H1 (cell line): Measurements from ENCODE around the gene U2AF1L4. TPM values are rescaled to one million over a fixed set of nuclear protein-coding genes. Genes with fewer than 3 reads are reported as not detected.

Experiments
- CTCF ChIA-PET: fragments of 300-600 bp; sonication (Branson Sonifier 250); formaldehyde crosslinking; loops from one replicate; lab custom pipeline; 2021; ENCODE audit not compliant: partially characterized antibody; lab: Charles Lee
- POLR2A ChIA-PET: fragments of 300-600 bp; sonication (Branson Sonifier 250); formaldehyde crosslinking; loops from one replicate; lab custom pipeline; 2021; ENCODE audit warnings: inconsistent platforms; ENCODE audit not compliant: partially characterized antibody; lab: Charles Lee
- DNase-seq, 2 experiments: peaks; one replicate each; pipeline versions ENCODE4 v3.0.0 to v3.0.0-alpha.2; 2010 to 2022; ENCODE audit warnings: low spot score in 2 of 2, low read depth in 1 of 2, mixed read lengths in 1 of 2
- FAIRE-seq: peaks from 2 replicates; lab custom pipeline; 2011; peaks lifted over from hg19 to GRCh38; lab: Jason Lieb, UNC
- H2AFZ ChIP-seq: 2 replicates; pipeline ENCODE4 v1.8.1; 2012; ENCODE audit warnings: low read length, inconsistent platforms
- H2AK5ac ChIP-seq: 2 replicates; pipeline ENCODE4 v1.6.1; 2013; ENCODE audit warnings: low read depth, low read length
- H2BK120ac ChIP-seq: replicated peaks from 2 replicates; pipeline ENCODE3; 2013; ENCODE audit warnings: low read depth, low read length, inconsistent platforms
- H2BK12ac ChIP-seq: 2 replicates; pipeline ENCODE4 v1.6.1; 2013; ENCODE audit warnings: low read depth, low read length
- H2BK15ac ChIP-seq: 2 replicates; pipeline ENCODE4 v1.6.1; 2013; ENCODE audit warnings: low read length
- H2BK20ac ChIP-seq: 2 replicates; pipeline ENCODE4 v1.6.1; 2013; ENCODE audit warnings: low read length
- H2BK5ac ChIP-seq: 2 replicates; pipeline ENCODE4 v1.6.1; 2013; ENCODE audit warnings: low read depth, low read length
- H3K14ac ChIP-seq: 2 replicates; pipeline ENCODE4 v1.6.1; 2013; ENCODE audit warnings: inconsistent platforms; ENCODE audit not compliant: insufficient read length
- H3K18ac ChIP-seq: 2 replicates; pipeline ENCODE4 v1.6.1; 2013; ENCODE audit warnings: low read length; ENCODE audit errors: extremely low read depth
- H3K23ac ChIP-seq: 2 replicates; pipeline ENCODE4 v1.6.1; 2013; ENCODE audit warnings: inconsistent platforms; ENCODE audit not compliant: insufficient read length
- H3K23me2 ChIP-seq: 2 replicates; pipeline ENCODE4 v1.6.1; 2013; ENCODE audit warnings: low read depth, low read length
- H3K27ac ChIP-seq: 2 replicates; pipeline ENCODE4 v1.6.1; 2011; ENCODE audit warnings: low read depth, low read length, inconsistent platforms
- H3K27me3 ChIP-seq, 4 experiments: replicated peaks in 1 of 4; 1 replicate in 1 of 4; 2 replicates in 3 of 4; pipeline versions ENCODE4 v1.6.1 to v1.8.1; 2011 to 2013; ENCODE audit warnings: low read length in 3 of 4, mild to moderate bottlenecking in 3 of 4, inconsistent platforms in 2 of 4, mixed read lengths in 2 of 4, moderate library complexity in 1 of 4; ENCODE audit not compliant: control insufficient read depth in 3 of 4, insufficient read depth in 3 of 4; ENCODE audit errors: extremely low read depth in 1 of 4
- H3K36me3 ChIP-seq, 4 experiments: 2 replicates each; pipeline versions ENCODE4 v1.6.1 to v1.8.1; 2011 to 2013; ENCODE audit warnings: mild to moderate bottlenecking in 4 of 4, low read length in 3 of 4, moderate library complexity in 2 of 4, control low read depth in 1 of 4, inconsistent platforms in 1 of 4; ENCODE audit not compliant: insufficient read depth in 4 of 4, control insufficient read depth in 2 of 4
- H3K4ac ChIP-seq: replicated peaks from 2 replicates; pipeline ENCODE3; 2013; ENCODE audit warnings: low read length, low read depth, mixed read lengths, inconsistent platforms; ENCODE audit not compliant: insufficient read length
- H3K4me1 ChIP-seq, 4 experiments: replicated peaks in 1 of 4; 1 replicate in 1 of 4; 2 replicates in 3 of 4; pipeline versions ENCODE4 v1.6.1 to v1.8.1; 2011 to 2013; ENCODE audit warnings: low read length in 3 of 4, inconsistent platforms in 2 of 4, mixed read lengths in 1 of 4; ENCODE audit not compliant: insufficient read depth in 4 of 4, control insufficient read depth in 3 of 4
- H3K4me2 ChIP-seq, 2 experiments: 2 replicates each; pipeline versions ENCODE4 v1.6.1 to v1.8.1; 2011 to 2013; ENCODE audit warnings: low read depth in 2 of 2, low read length in 2 of 2, control low read depth in 1 of 2, inconsistent platforms in 1 of 2, mild to moderate bottlenecking in 1 of 2; ENCODE audit not compliant: insufficient read depth in 1 of 2
- H3K4me3 ChIP-seq, 4 experiments: fragments of 200-600, 300-600 bp in 1 of 4; sonication (generic), shearing (Covaris generic), sonication (Bioruptor Twin) in 1 of 4; 2 replicates each; pipeline versions ENCODE4 v1.5.1 to v1.8.1; 2011 to 2016; ENCODE audit warnings: low read length in 4 of 4, low read depth in 3 of 4, control low read depth in 2 of 4, inconsistent platforms in 2 of 4, mild to moderate bottlenecking in 2 of 4, mixed read lengths in 1 of 4, moderate library complexity in 1 of 4; ENCODE audit not compliant: insufficient read depth in 2 of 4; ENCODE audit errors: extremely low read depth in 1 of 4
- H3K56ac ChIP-seq: replicated peaks from 2 replicates; pipeline ENCODE3; 2013; ENCODE audit warnings: low read depth, mild to moderate bottlenecking, mixed read lengths, low read length, inconsistent platforms; ENCODE audit not compliant: insufficient read length
- H3K79me1 ChIP-seq: 2 replicates; pipeline ENCODE4 v1.6.1; 2013; ENCODE audit warnings: low read depth, low read length, control low read depth
- H3K79me2 ChIP-seq, 2 experiments: 2 replicates each; pipeline versions ENCODE4 v1.6.1 to v1.8.1; 2012 to 2013; ENCODE audit warnings: low read length in 2 of 2, mild to moderate bottlenecking in 2 of 2, inconsistent platforms in 1 of 2; ENCODE audit not compliant: insufficient read depth in 2 of 2, control insufficient read depth in 1 of 2
- H3K9ac ChIP-seq, 4 experiments: replicated peaks in 1 of 4; 1 replicate in 1 of 4; 2 replicates in 3 of 4; pipeline versions ENCODE4 v1.6.1 to v1.8.1; 2011 to 2013; ENCODE audit warnings: low read depth in 3 of 4, low read length in 3 of 4, control low read depth in 2 of 4, mild to moderate bottlenecking in 2 of 4, moderate library complexity in 2 of 4, inconsistent platforms in 1 of 4; ENCODE audit errors: extremely low read depth in 1 of 4
- H3K9me3 ChIP-seq, 2 experiments: 2 replicates each; pipeline versions ENCODE4 v1.6.1 to v1.8.1; 2012 to 2013; ENCODE audit warnings: mild to moderate bottlenecking in 2 of 2, moderate library complexity in 2 of 2, control low read depth in 1 of 2, inconsistent platforms in 1 of 2, low read depth in 1 of 2, low read length in 1 of 2, mixed read lengths in 1 of 2; ENCODE audit not compliant: insufficient read depth in 2 of 2
- H4K20me1 ChIP-seq, 2 experiments: replicated peaks in 1 of 2; 2 replicates each; pipeline versions ENCODE3 to v1.8.1; 2011 to 2013; ENCODE audit warnings: inconsistent platforms in 2 of 2, low read length in 2 of 2, mild to moderate bottlenecking in 1 of 2; ENCODE audit not compliant: insufficient read depth in 2 of 2, control insufficient read depth in 1 of 2
- H4K5ac ChIP-seq: 2 replicates; pipeline ENCODE4 v1.6.1; 2013; ENCODE audit warnings: low read length, low read depth, mixed read lengths, inconsistent platforms; ENCODE audit not compliant: insufficient read length
- H4K8ac ChIP-seq: 2 replicates; pipeline ENCODE4 v1.8.0; 2013; ENCODE audit warnings: mild to moderate bottlenecking, moderate library complexity, low read length, inconsistent platforms; ENCODE audit not compliant: insufficient read depth; ENCODE audit errors: extremely low read depth
- H4K91ac ChIP-seq: replicated peaks from 2 replicates; pipeline ENCODE3; 2013; ENCODE audit warnings: low read length, mixed read lengths, inconsistent platforms; ENCODE audit not compliant: insufficient read length
- ASH2L ChIP-seq: fragments of 200-600, 300-600 bp; sonication (generic); IDR thresholded peaks from one replicate; pipeline ENCODE4 v1.7.1; 2017; ENCODE audit warnings: low read length
- CBX5 ChIP-seq: fragments of 300-800, 300-1000 bp; sonication (generic); IDR thresholded peaks from 2 replicates; pipeline ENCODE4 v1.7.1; 2016; ENCODE audit warnings: antibody characterized with exemption, low read length, low read depth
- CHD1 ChIP-seq: IDR thresholded peaks from 2 replicates; pipeline ENCODE4 v1.6.1; 2012; ENCODE audit warnings: low read depth, low read length, improper control_type of control experiment
- EGR1 ChIP-seq: IDR thresholded peaks from 2 replicates; pipeline ENCODE4 v1.6.1; 2011; ENCODE audit warnings: low read depth, low read length, borderline replicate concordance
- HDAC2 ChIP-seq, 2 experiments: fragments of 300-600 bp in 1 of 2; sonication (generic) in 1 of 2; IDR thresholded peaks; 2 replicates each; pipeline ENCODE4 v1.6.1; 2011 to 2012; ENCODE audit warnings: low read depth in 2 of 2, low read length in 2 of 2, mild to moderate bottlenecking in 2 of 2, moderate library complexity in 2 of 2, borderline replicate concordance in 1 of 2, inconsistent platforms in 1 of 2
- KDM4A ChIP-seq: IDR thresholded peaks from one replicate; pipeline ENCODE4 v1.7.1; 2012; ENCODE audit warnings: low read depth, mild to moderate bottlenecking, moderate library complexity, low read length, inconsistent platforms; ENCODE audit not compliant: severe bottlenecking
- NANOG ChIP-seq: IDR thresholded peaks from 2 replicates; pipeline ENCODE4 v1.6.1; 2011; ENCODE audit warnings: low read length, low read depth, mild to moderate bottlenecking, inconsistent platforms; ENCODE audit not compliant: insufficient read depth, poor library complexity, severe bottlenecking
- PHF8 ChIP-seq: fragments of 200-600 bp; sonication (generic); conservative IDR thresholded peaks from 2 replicates; pipeline ENCODE4 v1.7.1; 2012; ENCODE audit warnings: low read depth, mild to moderate bottlenecking, inconsistent platforms, low read length, moderate library complexity
- POLR2AphosphoS5 ChIP-seq: IDR thresholded peaks from 2 replicates; pipeline ENCODE4 v1.6.1; 2011; ENCODE audit warnings: low read depth, low read length
- RBBP5 ChIP-seq: IDR thresholded peaks from 2 replicates; pipeline ENCODE4 v1.7.1; 2012; ENCODE audit warnings: low read depth, mild to moderate bottlenecking, inconsistent platforms, low read length, moderate library complexity, borderline replicate concordance
- SIX5 ChIP-seq: IDR thresholded peaks from 2 replicates; pipeline ENCODE4 v1.6.1; 2011; ENCODE audit warnings: mild to moderate bottlenecking, low read depth, low read length
- SP1 ChIP-seq: IDR thresholded peaks from 2 replicates; pipeline ENCODE4 v1.6.1; 2011; ENCODE audit warnings: low read depth, low read length
- TEAD4 ChIP-seq: IDR thresholded peaks from 2 replicates; pipeline ENCODE4 v1.6.1; 2012; ENCODE audit warnings: low read depth, low read length, inconsistent platforms, mixed read lengths
- WGBS, 2 experiments: shearing (Covaris generic) in 1 of 2; methylation state at CpG; one replicate each; pipeline versions ENCODE4 v1.1.6 to v1.1.7; 2013 to 2015; ENCODE audit warnings: low lambda C conversion rate in 2 of 2, mixed read lengths in 2 of 2, inconsistent platforms in 1 of 2, low coverage in 1 of 2, missing lambda C conversion rate in 1 of 2; ENCODE audit not compliant: insufficient replicate concordance in 2 of 2, insufficient coverage in 1 of 2, insufficient read length in 1 of 2; ENCODE audit errors: extremely low coverage in 1 of 2, missing lambda C conversion rate in 1 of 2; 5-methylcytosine and 5-hydroxymethylcytosine counted together
- polyA plus RNA-seq, 7 experiments: library from polyadenylated mRNA; depleted of rRNA in 3 of 7; stranded (reverse) in 5 of 7; unstranded in 2 of 7; fragments of >200 nt in 5 of 7; fragments of 200-250 nt in 2 of 7; gene quantifications; 1 replicate in 5 of 7; 2 replicates in 1 of 7; 4 replicates in 1 of 7; pipeline versions ENCODE4 v1.2.1 to v1.2.3, GENCODE V29; 2011 to 2013; ENCODE audit warnings: missing spikeins in 2 of 7, mixed read lengths in 2 of 7
- total RNA-seq: library from RNA; stranded (reverse); fragmentation: NEBNext Ultra II Directional; extraction: Animal tissue kit (Norgen Biotek cat#: 25700); gene quantifications from 2 replicates; pipeline ENCODE4 v1.2.1, GENCODE V29; 2021

U2AF1L4 gene
- total and polyA plus RNA-seq, 2 of the 8 experiments (the other 6 are each of a cell fraction or from before 2014, with no cell fraction given) = 15.1 to 32.7 TPM

GRCh38 chr19:35793381-35794165 is 48.4 kb upstream of the U2AF1L4 start:
- Histone ChIP-seq H3K79me1 (no peaks in the 10 kb centered on the region), H3K4me2 (no peak overlapping the region), H3K4ac (no peak overlapping the region), H3K4me3 (no peak overlapping the region), H3K23me2 (peaks cover 11% of the 10 kb centered on the region; the same call in 1 of the 2 replicates), H3K9me3 (no peaks in the 10 kb centered on the region), H4K5ac (no peak overlapping the region), H3K14ac (no peak overlapping the region), H4K91ac (no peak overlapping the region), H2AK5ac (no peak overlapping the region), H3K4me1 (peaks cover 0 to 16% (median 5%) of the 10 kb centered on the region in 4 experiments; a peak in 5 of 7 replicates), H3K9ac (no peak overlapping the region), H3K23ac (no peak overlapping the region), H3K56ac (no peak overlapping the region), H3K79me2 (no peaks in the 10 kb centered on the region), H4K8ac (no peak overlapping the region), H2AFZ (no peak overlapping the region), H2BK5ac (no peak overlapping the region), H4K20me1 (peaks cover 2 to 3% of the 10 kb centered on the region in 2 experiments), H2BK15ac (no peak overlapping the region), H2BK12ac (no peak overlapping the region), H3K27me3 (peaks cover 6 to 23% (median 20%) of the 10 kb centered on the region in 4 experiments), H3K18ac (no peak overlapping the region), H3K27ac (no peak overlapping the region), H2BK120ac (no peak overlapping the region), H2BK20ac (no peak overlapping the region), H3K36me3 (no peaks in the 10 kb centered on the region)
- ChIA-PET POLR2A (no interaction called here), CTCF (no interaction called here)
- DNase-seq = no peak
- 90% methylated on average over 7 of the region's 7 CpGs; no CpG with 5 or more reads in 1 of the 2 experiments for WGBS, 2 experiments
- FAIRE-seq = no peak
- TF ChIP-seq POLR2AphosphoS5 (no peak), CHD1 (no peak), SP1 (no peak), ASH2L (no peak), NANOG (no peak), EGR1 (no peak), PHF8 (no peak), KDM4A (no peak), TEAD4 (no peak), CBX5 (no peak), RBBP5 (no peak), HDAC2 (IDR thresholded peaks at IDR 0.05; ENCODE audit: borderline replicate concordance in 1 of 2, low read depth in 2 of 2, low read length in 2 of 2) (no peak), SIX5 (no peak)
